ENCODE measurements around the gene MYOM1. TPM values are rescaled to one million over a fixed set of nuclear protein-coding genes. Genes with fewer than 3 reads are reported as not detected.

MYOM1 gene
- total RNA-seq, 1 experiment from 2014 or later: 0.92 TPM

GRCh38 chr18:3186678-3187658, 32.8 kb downstream of the MYOM1 start:
- Histone ChIP-seq H3K4me1 (ENCODE audit: control insufficient read depth, insufficient read depth, low read length) (no peaks in the 10 kb centered on the region), H3K36me3 (ENCODE audit: control insufficient read depth, insufficient read depth, low read length) (no peaks in the 10 kb centered on the region), H3K27me3 (ENCODE audit: control insufficient read depth, insufficient read depth, low read length) (no peaks in the 10 kb centered on the region), H3K9me3 (ENCODE audit: control insufficient read depth, insufficient read depth, low read depth, low read length) (no peaks in the 10 kb centered on the region), H3K4me3 (ENCODE audit: low read depth in 2 of 2, low read length in 2 of 2) (no peak overlapping the region), H3K27ac (ENCODE audit: low read length) (no peak overlapping the region)
- intact Hi-C loops (cut with micrococcal nuclease; ENCODE audit: unreplicated experiment) (no loop called here), in situ Hi-C loops (cut with HindIII; ENCODE audit: low pct_unique_long_range_greater_than_20kb, low sequenced_read_pairs) (no loop called here)
- no peak for DNase-seq (ENCODE audit: low read depth, low spot score)
- BruUV-seq (replicated peaks): no TSS peak
- CTCF ChIA-PET: no interaction called here
- 0 out of 2 replicates have a peak, but pooled peaks have one; percentile 56 for ATAC-seq
- no peak for TF ChIP-seq REST (IDR thresholded peaks at IDR 0.05; ENCODE audit: insufficient read depth in 1 of 2, low read depth in 2 of 2, low read length in 1 of 2)
- no peak; the same call in 1 of the 2 replicates for TF ChIP-seq CTCF (IDR thresholded peaks at IDR 0.05)
- no peak for TF ChIP-seq SIN3A (IDR thresholded peaks at IDR 0.05; ENCODE audit: borderline replicate concordance, insufficient read depth, low read depth, low read length)
- TF ChIP-seq TCF7L2 (IDR thresholded peaks at IDR 0.05; ENCODE audit: low read depth, low read length): no peak
- TF ChIP-seq POLR2AphosphoS5 (IDR thresholded peaks at IDR 0.05; ENCODE audit: low read depth, low read length): no peak
- POLR2A ChIA-PET: no interaction called here

- ChIA-PET POLR2A (no interaction called here), CTCF (no interaction called here)
- no TSS peak for BruUV-seq (replicated peaks)
- no peak for ATAC-seq
- H3K27ac ChIP-seq (ENCODE audit: low read length): no peak overlapping the region
- in situ Hi-C loops (cut with HindIII; ENCODE audit: low pct_unique_long_range_greater_than_20kb, low sequenced_read_pairs) (no loop called here), intact Hi-C loops (cut with micrococcal nuclease; ENCODE audit: unreplicated experiment) (no loop called here)
- DNase-seq (ENCODE audit: low read depth, low spot score): no peak
- TF ChIP-seq REST (IDR thresholded peaks at IDR 0.05; ENCODE audit: insufficient read depth in 1 of 2, low read depth in 2 of 2, low read length in 1 of 2): no peak
- no peak for TF ChIP-seq CTCF (IDR thresholded peaks at IDR 0.05)
- H3K36me3 ChIP-seq (ENCODE audit: control insufficient read depth, insufficient read depth, low read length): no peaks in the 10 kb centered on the region
- no peak overlapping the region for H3K4me3 ChIP-seq (ENCODE audit: low read depth in 2 of 2, low read length in 2 of 2)
- H3K9me3 ChIP-seq (ENCODE audit: control insufficient read depth, insufficient read depth, low read depth, low read length): no peaks in the 10 kb centered on the region
- H3K27me3 ChIP-seq (ENCODE audit: control insufficient read depth, insufficient read depth, low read length): no peaks in the 10 kb centered on the region
- H3K4me1 ChIP-seq (ENCODE audit: control insufficient read depth, insufficient read depth, low read length): no peaks in the 10 kb centered on the region; the same call in 1 of the 2 replicates
Measured at GRCh38 chr18:3184275-3184963, 35.3 kb downstream of the MYOM1 start.
